KOPT-K1 (cell line): ENCODE measurements around the gene EVPL.
A peak's percentile ranks its signal among the peaks of the same experiment; 100 is the strongest.
"Not testable (repeated sequence)": the region's sequence is repeated elsewhere in the genome, so short reads cannot be mapped to it uniquely, and the experiment has no call there.

Source experiments
- H3K27ac ChIP-seq: fragments of 200-600 bp; sonication (generic); 2 replicates; pipeline ENCODE4 v1.5.1; 2016; ENCODE audit warnings: antibody characterized with exemption, mild to moderate bottlenecking, low read depth, low read length; ENCODE audit not compliant: poor library complexity, severe bottlenecking
- H3K36me3 ChIP-seq: fragments of 200-600 bp; sonication (generic); 2 replicates; pipeline ENCODE4 v1.5.1; 2017; ENCODE audit warnings: antibody characterized with exemption, mild to moderate bottlenecking, low read length, moderate library complexity; ENCODE audit not compliant: insufficient read depth
- H3K9me3 ChIP-seq: fragments of 200-600 bp; sonication (generic); 2 replicates; pipeline ENCODE4 v1.5.1; 2017; ENCODE audit warnings: antibody characterized with exemption, low read length, mild to moderate bottlenecking; ENCODE audit not compliant: insufficient read depth, poor library complexity, severe bottlenecking

Gene EVPL

GRCh38 chr17:75980188-75981018 lies 46.7 kb downstream of the EVPL start:
- Histone ChIP-seq H3K36me3 (peaks cover 3% of the 10 kb centered on the region), H3K27ac (peak overlapping the region; percentile 93), H3K9me3 (no peaks in the 10 kb centered on the region)

- no peaks in the 10 kb centered on the region for H3K9me3 ChIP-seq
- H3K27ac ChIP-seq, result peak overlapping the region; percentile 93
These were observed 47.4 kb downstream of the EVPL start for GRCh38 chr17:75979705-75980187.

GRCh38 chr17:75978938-75979704 lies 48.0 kb downstream of the EVPL start, which contains the start of the genes ACOX1 and TEN1:
Gene ACOX1, minus strand, starts transcription at chr17:75979166. Its CDS starts 93 bp downstream, at chr17:75979073.
Gene TEN1, plus strand, starts transcription at chr17:75979240. Its CDS starts 6,953 bp downstream, at chr17:75986193.
- Histone ChIP-seq H3K9me3 (no peaks in the 10 kb centered on the region), H3K27ac (peak within 1 kb of the TSS; percentile 93), H3K36me3 (peaks cover 12% of the 10 kb centered on the region)

More at GRCh38 chr17:75979705-75980187, 47.4 kb downstream of the EVPL start:
- peaks cover 7% of the 10 kb centered on the region for H3K36me3 ChIP-seq

- H3K27ac ChIP-seq, result no peak overlapping the region
- no peaks in the 10 kb centered on the region for H3K9me3 ChIP-seq
These were observed 50.8 kb downstream of the EVPL start for GRCh38 chr17:75976175-75976848.

GRCh38 chr17:75975757-75976174 lies 51.3 kb downstream of the EVPL start:
- H3K9me3 ChIP-seq, result no peaks in the 10 kb centered on the region
- peaks cover 45% of the 10 kb centered on the region for H3K36me3 ChIP-seq
- H3K27ac ChIP-seq, result no peak overlapping the region

More at GRCh38 chr17:75976175-75976848, 50.8 kb downstream of the EVPL start:
- peaks cover 40% of the 10 kb centered on the region for H3K36me3 ChIP-seq

- H3K27ac ChIP-seq, H3K9me3 ChIP-seq: not testable (repeated sequence)
- H3K36me3 ChIP-seq, result peaks cover 51% of the 10 kb centered on the region
These were observed 51.9 kb downstream of the EVPL start for GRCh38 chr17:75975187-75975586.

GRCh38 chr17:75970626-75971025 lies 56.5 kb downstream of the EVPL start:
- Histone ChIP-seq H3K36me3 (peaks cover 61% of the 10 kb centered on the region), H3K9me3 (no peaks in the 10 kb centered on the region), H3K27ac (no peak overlapping the region)

GRCh38 chr17:75970011-75970523 lies 57.0 kb downstream of the EVPL start:
- Histone ChIP-seq H3K9me3 (no peaks in the 10 kb centered on the region), H3K36me3 (peaks cover 56% of the 10 kb centered on the region), H3K27ac (no peak overlapping the region)

GRCh38 chr17:75969044-75969443 lies 58.1 kb downstream of the EVPL start:
- not testable (repeated sequence) for H3K9me3 ChIP-seq, H3K27ac ChIP-seq
- peaks cover 50% of the 10 kb centered on the region for H3K36me3 ChIP-seq

- H3K27ac ChIP-seq, result no peak overlapping the region
- peaks cover 19% of the 10 kb centered on the region for H3K36me3 ChIP-seq
- no peaks in the 10 kb centered on the region for H3K9me3 ChIP-seq
These were observed 61.6 kb downstream of the EVPL start for GRCh38 chr17:75965468-75965867.

- H3K9me3 ChIP-seq, result no peaks in the 10 kb centered on the region
- H3K27ac ChIP-seq, result no peak overlapping the region
- peaks cover 45% of the 10 kb centered on the region for H3K36me3 ChIP-seq
These were observed 67.1 kb downstream of the EVPL start for GRCh38 chr17:75959839-75960511.

- no peak overlapping the region for H3K27ac ChIP-seq
- H3K36me3 ChIP-seq, result peaks cover 53% of the 10 kb centered on the region
- no peaks in the 10 kb centered on the region for H3K9me3 ChIP-seq
These were observed 67.9 kb downstream of the EVPL start for GRCh38 chr17:75959051-75959838.
